HepG2 (cell line): ENCODE measurements around the gene SNX30. TPM values are rescaled to one million over a fixed set of nuclear protein-coding genes. Genes with fewer than 3 reads are reported as not detected.

Experiments
- ATF7-NPFF ChIP-seq: sonication (generic); formaldehyde crosslinking; IDR thresholded peaks from 2 replicates; pipeline ENCODE4 v1.8.1; 2023; ENCODE audit warnings: mild to moderate bottlenecking, low read depth, missing genetic modification reagents, moderate library complexity
- EED ChIP-seq: sonication (generic); formaldehyde crosslinking; IDR thresholded peaks from 2 replicates; pipeline ENCODE4 v1.5.0; 2020; ENCODE audit warnings: mild to moderate bottlenecking, missing genetic modification reagents
- FOXA1 ChIP-seq, 2 experiments: fragments of 450-650 bp in 1 of 2; sonication (generic) in 1 of 2; formaldehyde crosslinking in 1 of 2; IDR thresholded peaks; 2 replicates each; pipeline versions ENCODE4 v1.4.0 to v1.6.1; 2016 to 2020; ENCODE audit warnings: missing genetic modification reagents in 1 of 2
- HES4 ChIP-seq: sonication (generic); formaldehyde crosslinking; IDR thresholded peaks from 2 replicates; pipeline ENCODE4 v1.9.0; 2021; ENCODE audit warnings: mild to moderate bottlenecking, missing genetic modification reagents, borderline replicate concordance
- MATR3 ChIP-seq: sonication (generic); formaldehyde crosslinking; IDR thresholded peaks from 2 replicates; pipeline ENCODE4 v1.4.0; 2020; ENCODE audit warnings: missing genetic modification reagents
- MTA3 ChIP-seq: sonication (generic); formaldehyde crosslinking; IDR thresholded peaks from 2 replicates; pipeline ENCODE4 v1.4.0; 2020; ENCODE audit warnings: missing genetic modification reagents
- MXI1 ChIP-seq: IDR thresholded peaks from 3 replicates; pipeline ENCODE4 v1.6.1; 2012; ENCODE audit warnings: low read depth, low read length, inconsistent platforms, borderline replicate concordance
- NFAT5 ChIP-seq: sonication (generic); formaldehyde crosslinking; IDR thresholded peaks from 2 replicates; pipeline ENCODE4 v1.4.0; 2020; ENCODE audit warnings: missing genetic modification reagents
- PAX8 ChIP-seq: sonication (generic); formaldehyde crosslinking; IDR thresholded peaks from 2 replicates; pipeline ENCODE4 v1.8.0; 2022; ENCODE audit warnings: mild to moderate bottlenecking, missing genetic modification reagents, borderline replicate concordance
- PAXIP1 ChIP-seq: sonication (generic); formaldehyde crosslinking; conservative IDR thresholded peaks from 2 replicates; pipeline ENCODE4 v1.4.0; 2020; ENCODE audit warnings: mild to moderate bottlenecking, missing genetic modification reagents, moderate library complexity
- PHF20 ChIP-seq: sonication (generic); formaldehyde crosslinking; IDR thresholded peaks from 2 replicates; pipeline ENCODE4 v1.5.0; 2020; ENCODE audit warnings: mild to moderate bottlenecking, missing genetic modification reagents
- TRIM24 ChIP-seq: sonication (generic); formaldehyde crosslinking; IDR thresholded peaks from 2 replicates; pipeline ENCODE4 v1.8.0; 2022; ENCODE audit warnings: mild to moderate bottlenecking, missing genetic modification reagents
- ZNF121 ChIP-seq: sonication (generic); formaldehyde crosslinking; IDR thresholded peaks from 2 replicates; pipeline ENCODE4 v1.5.0; 2020; ENCODE audit warnings: mild to moderate bottlenecking, missing genetic modification reagents
- ZNF180 ChIP-seq: sonication (generic); formaldehyde crosslinking; IDR thresholded peaks from 2 replicates; pipeline ENCODE4 v1.4.0; 2020; ENCODE audit warnings: low read depth, missing genetic modification reagents, borderline replicate concordance
- ZNF30 ChIP-seq: sonication (generic); formaldehyde crosslinking; IDR thresholded peaks from 2 replicates; pipeline ENCODE4 v1.5.0; 2020; ENCODE audit warnings: mild to moderate bottlenecking, missing genetic modification reagents
- ZNF34 ChIP-seq: sonication (generic); formaldehyde crosslinking; IDR thresholded peaks from 2 replicates; pipeline ENCODE4 v1.4.0; 2020; ENCODE audit warnings: mild to moderate bottlenecking, missing genetic modification reagents, borderline replicate concordance
- ZNF605 ChIP-seq: sonication (generic); formaldehyde crosslinking; IDR thresholded peaks from 2 replicates; pipeline ENCODE4 v1.8.0; 2022; ENCODE audit warnings: mild to moderate bottlenecking, missing genetic modification reagents
- ZNF616 ChIP-seq: sonication (generic); formaldehyde crosslinking; IDR thresholded peaks from 2 replicates; pipeline ENCODE4 v1.5.0; 2020; ENCODE audit warnings: low read depth, mild to moderate bottlenecking, missing genetic modification reagents
- polyA plus RNA-seq, 8 experiments: library from polyadenylated mRNA; depleted of rRNA in 3 of 8; stranded (reverse) in 7 of 8; unstranded in 1 of 8; fragments of >200 nt; fragmentation: Illumina TruSeq in 4 of 8; extraction: Trizol in 4 of 8; gene quantifications; 2 replicates each; pipeline versions ENCODE4 v1.2.1 to v1.2.3, GENCODE V29; 2011 to 2016; ENCODE audit warnings: low read depth in 4 of 8, missing spikeins in 1 of 8, mixed read lengths in 1 of 8; ENCODE audit not compliant: insufficient read depth in 1 of 8
- total RNA-seq, 5 experiments: library from RNA; depleted of rRNA; stranded (reverse); fragments of >200 nt; fragmentation: Illumina TruSeq; extraction: Trizol; gene quantifications; 2 replicates each; pipeline ENCODE4 v1.2.3, GENCODE V29; 2016; ENCODE audit warnings: low read depth in 1 of 5
- TF ChIP-seq, protein P1 (sequence below): sonication (generic); formaldehyde crosslinking; IDR thresholded peaks from 2 replicates; pipeline ENCODE4 v1.4.0; 2020; ENCODE audit warnings: missing genetic modification reagents, mild to moderate bottlenecking, borderline replicate concordance

SNX30 gene
- total and polyA plus RNA-seq, 2 of the 13 experiments (the other 11 are each of a cell fraction or from before 2014, with no cell fraction given), result 4.4 to 12.4 TPM

GRCh38 chr9:112764837-112765236 lies 14.3 kb downstream of the SNX30 start (continued):
- no peak for TF ChIP-seq ZNF121
- TF ChIP-seq ZNF616 (CRISPR knock-in tag), result no peak
- no peak for TF ChIP-seq TRIM24
- no peak for TF ChIP-seq PAX8
- peak; percentile 12; the same call in 1 of the 3 replicates for TF ChIP-seq MXI1
- TF ChIP-seq MTA3 (CRISPR knock-in tag), result no peak
- TF ChIP-seq HES4, result no peak
- TF ChIP-seq PAXIP1 (CRISPR knock-in tag), result peak; percentile 65
- 0 out of 2 replicates have a peak, but pooled peaks have one; percentile 18 for TF ChIP-seq ZNF30 (CRISPR knock-in tag)
- TF ChIP-seq EED (CRISPR knock-in tag), result no peak
- no peak for TF ChIP-seq ZNF180 (CRISPR knock-in tag)
- no peak for TF ChIP-seq ATF7-NPFF (CRISPR knock-in tag)
- TF ChIP-seq, protein P1, sequence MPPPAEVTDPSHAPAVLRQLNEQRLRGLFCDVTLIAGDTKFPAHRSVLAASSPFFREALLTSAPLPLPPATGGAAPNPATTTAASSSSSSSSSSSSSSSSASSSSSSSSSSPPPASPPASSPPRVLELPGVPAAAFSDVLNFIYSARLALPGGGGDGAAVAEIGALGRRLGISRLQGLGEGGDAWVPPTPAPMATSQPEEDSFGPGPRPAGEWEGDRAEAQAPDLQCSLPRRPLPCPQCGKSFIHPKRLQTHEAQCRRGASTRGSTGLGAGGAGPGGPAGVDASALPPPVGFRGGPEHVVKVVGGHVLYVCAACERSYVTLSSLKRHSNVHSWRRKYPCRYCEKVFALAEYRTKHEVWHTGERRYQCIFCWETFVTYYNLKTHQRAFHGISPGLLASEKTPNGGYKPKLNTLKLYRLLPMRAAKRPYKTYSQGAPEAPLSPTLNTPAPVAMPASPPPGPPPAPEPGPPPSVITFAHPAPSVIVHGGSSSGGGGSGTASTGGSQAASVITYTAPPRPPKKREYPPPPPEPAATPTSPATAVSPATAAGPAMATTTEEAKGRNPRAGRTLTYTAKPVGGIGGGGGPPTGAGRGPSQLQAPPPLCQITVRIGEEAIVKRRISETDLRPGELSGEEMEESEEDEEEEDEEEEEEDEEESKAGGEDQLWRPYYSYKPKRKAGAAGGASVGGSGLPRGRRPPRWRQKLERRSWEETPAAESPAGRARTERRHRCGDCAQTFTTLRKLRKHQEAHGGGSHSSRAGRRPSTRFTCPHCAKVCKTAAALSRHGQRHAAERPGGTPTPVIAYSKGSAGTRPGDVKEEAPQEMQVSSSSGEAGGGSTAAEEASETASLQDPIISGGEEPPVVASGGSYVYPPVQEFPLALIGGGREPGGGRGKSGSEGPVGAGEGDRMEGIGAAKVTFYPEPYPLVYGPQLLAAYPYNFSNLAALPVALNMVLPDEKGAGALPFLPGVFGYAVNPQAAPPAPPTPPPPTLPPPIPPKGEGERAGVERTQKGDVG, result no peak
- TF ChIP-seq PHF20 (CRISPR knock-in tag), result no peak
- no peak for TF ChIP-seq MATR3 (CRISPR knock-in tag)
- TF ChIP-seq NFAT5, result no peak
- TF ChIP-seq ZNF34 (CRISPR knock-in tag), result no peak
- TF ChIP-seq ZNF605 (CRISPR knock-in tag), result no peak
- no peak for TF ChIP-seq FOXA1 (IDR thresholded peaks at IDR 0.05)
- TF ChIP-seq FOXA1 (CRISPR knock-in tag; IDR thresholded peaks at IDR 0.05), result 0 out of 2 replicates have a peak, but pooled peaks have one; percentile 13
